NB4 (cell line): Measurements from ENCODE around the gene PNPLA2.

Experiments
- DNase-seq: peaks from one replicate; pipeline ENCODE4 v3.0.0; 2010; ENCODE audit warnings: low read depth
- H3K4me3 ChIP-seq: one replicate; pipeline ENCODE4 v1.5.1; 2011; ENCODE audit warnings: mild to moderate bottlenecking, low read depth, low read length, moderate library complexity
- MYC ChIP-seq: IDR thresholded peaks from 2 replicates; pipeline ENCODE4 v1.6.1; 2011; ENCODE audit warnings: low read depth, low read length
- POLR2A ChIP-seq: IDR thresholded peaks from 2 replicates; pipeline ENCODE4 v1.6.1; 2011; ENCODE audit warnings: mild to moderate bottlenecking; ENCODE audit not compliant: insufficient read length; ENCODE audit errors: extremely low read depth
- TF ChIP-seq, protein P1 (sequence below): IDR thresholded peaks from one replicate; pipeline ENCODE4 v1.5.1; 2012; ENCODE audit warnings: low read depth, low read length
- TF ChIP-seq, protein P2 (sequence below): IDR thresholded peaks from 2 replicates; pipeline ENCODE4 v1.6.1; 2011; ENCODE audit warnings: low read depth, low read length

Gene PNPLA2

DNA sequence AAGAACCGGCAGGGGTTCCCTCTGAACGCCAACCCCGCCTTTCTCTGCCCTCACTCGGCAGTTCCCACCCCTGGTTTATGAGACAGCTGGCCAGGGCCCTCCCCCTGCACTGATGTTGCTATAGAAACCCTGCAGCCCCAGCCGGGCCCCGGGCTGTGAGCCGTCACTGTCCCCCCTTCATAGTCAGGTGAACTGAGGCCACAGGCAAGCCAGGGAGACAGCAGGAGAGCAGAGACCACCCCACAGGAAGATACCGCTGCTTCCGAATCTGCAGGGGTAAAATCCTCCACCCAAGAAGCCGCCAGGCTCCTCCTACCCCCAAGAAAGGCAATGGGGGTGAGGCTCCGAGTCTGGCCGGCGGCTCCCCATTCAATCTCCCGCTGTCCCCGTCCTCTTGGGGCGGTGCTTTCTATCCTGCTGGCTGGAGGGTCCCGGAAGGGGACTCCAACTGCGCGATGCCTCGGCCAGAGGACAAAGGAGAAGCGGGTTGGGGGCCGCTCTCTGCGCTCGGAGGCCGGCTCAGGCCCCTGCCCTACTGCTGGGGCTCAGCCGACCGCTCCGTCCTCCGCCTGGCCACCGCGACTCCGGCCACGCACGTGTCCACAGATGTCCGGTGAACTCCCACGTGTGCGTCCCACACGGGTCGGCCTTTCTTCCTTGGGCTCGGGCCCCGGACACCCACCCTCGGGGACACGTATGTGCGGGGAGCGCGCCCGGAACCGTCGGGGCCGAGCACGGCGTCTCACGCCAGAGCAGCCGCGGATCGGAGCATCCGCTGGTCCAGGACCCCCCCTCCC, 21.2 kb upstream of the PNPLA2 start:
- TF ChIP-seq POLR2A: peak; percentile 15
- TF ChIP-seq, protein P1, sequence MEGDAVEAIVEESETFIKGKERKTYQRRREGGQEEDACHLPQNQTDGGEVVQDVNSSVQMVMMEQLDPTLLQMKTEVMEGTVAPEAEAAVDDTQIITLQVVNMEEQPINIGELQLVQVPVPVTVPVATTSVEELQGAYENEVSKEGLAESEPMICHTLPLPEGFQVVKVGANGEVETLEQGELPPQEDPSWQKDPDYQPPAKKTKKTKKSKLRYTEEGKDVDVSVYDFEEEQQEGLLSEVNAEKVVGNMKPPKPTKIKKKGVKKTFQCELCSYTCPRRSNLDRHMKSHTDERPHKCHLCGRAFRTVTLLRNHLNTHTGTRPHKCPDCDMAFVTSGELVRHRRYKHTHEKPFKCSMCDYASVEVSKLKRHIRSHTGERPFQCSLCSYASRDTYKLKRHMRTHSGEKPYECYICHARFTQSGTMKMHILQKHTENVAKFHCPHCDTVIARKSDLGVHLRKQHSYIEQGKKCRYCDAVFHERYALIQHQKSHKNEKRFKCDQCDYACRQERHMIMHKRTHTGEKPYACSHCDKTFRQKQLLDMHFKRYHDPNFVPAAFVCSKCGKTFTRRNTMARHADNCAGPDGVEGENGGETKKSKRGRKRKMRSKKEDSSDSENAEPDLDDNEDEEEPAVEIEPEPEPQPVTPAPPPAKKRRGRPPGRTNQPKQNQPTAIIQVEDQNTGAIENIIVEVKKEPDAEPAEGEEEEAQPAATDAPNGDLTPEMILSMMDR: no peak
- TF ChIP-seq, protein P2, sequence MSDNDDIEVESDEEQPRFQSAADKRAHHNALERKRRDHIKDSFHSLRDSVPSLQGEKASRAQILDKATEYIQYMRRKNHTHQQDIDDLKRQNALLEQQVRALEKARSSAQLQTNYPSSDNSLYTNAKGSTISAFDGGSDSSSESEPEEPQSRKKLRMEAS: peak; percentile 92
- H3K4me3 ChIP-seq: peak overlapping the region; percentile 69
- peak; percentile 87 for DNase-seq

DNA sequence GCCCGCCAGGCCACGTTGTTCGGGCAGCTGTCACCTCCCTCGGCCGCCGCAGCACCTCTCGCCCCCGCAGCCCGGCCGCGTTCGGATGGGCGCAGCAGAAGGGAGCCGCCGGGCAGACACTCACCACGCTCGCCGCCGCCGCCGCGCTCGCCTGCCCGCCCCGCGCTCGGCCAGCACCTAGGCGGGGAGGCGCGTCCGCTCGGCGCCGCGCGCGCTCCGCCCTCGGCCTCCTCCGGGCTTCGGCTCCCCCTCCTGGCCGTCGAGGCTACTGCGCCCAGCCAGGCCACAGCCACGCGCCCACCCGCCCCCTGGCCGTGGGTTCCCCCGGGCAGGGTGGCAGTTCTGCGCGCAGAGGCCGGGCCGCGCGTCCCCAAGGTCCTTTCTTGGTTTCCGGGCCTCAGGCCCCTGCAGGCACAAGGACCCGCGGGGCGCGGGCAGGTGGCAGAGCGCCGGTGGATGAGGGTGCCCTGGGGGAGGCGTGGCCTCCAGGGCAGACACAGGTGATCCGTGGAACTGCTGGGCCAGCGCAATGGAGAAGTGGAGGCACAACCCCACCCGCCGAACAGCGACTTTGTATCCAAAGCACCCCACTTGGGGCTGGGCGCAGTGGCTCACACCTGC, 20.5 kb upstream of the PNPLA2 start, which contains the start of gene SLC25A22:
Gene SLC25A22 (minus strand): TSS at position 189 of the 621 bp plus-strand sequence. CDS start 3,275 bp downstream, outside the sequence.
- peak within 1 kb of the TSS; percentile 69 for H3K4me3 ChIP-seq
- no peak for TF ChIP-seq POLR2A
- TF ChIP-seq, protein P1: peak; percentile 47
- TF ChIP-seq, protein P2: peak; percentile 48; the same call in 1 of the 2 replicates
- TF ChIP-seq MYC: peak; percentile 67
- DNase-seq: peak; percentile 85

DNA sequence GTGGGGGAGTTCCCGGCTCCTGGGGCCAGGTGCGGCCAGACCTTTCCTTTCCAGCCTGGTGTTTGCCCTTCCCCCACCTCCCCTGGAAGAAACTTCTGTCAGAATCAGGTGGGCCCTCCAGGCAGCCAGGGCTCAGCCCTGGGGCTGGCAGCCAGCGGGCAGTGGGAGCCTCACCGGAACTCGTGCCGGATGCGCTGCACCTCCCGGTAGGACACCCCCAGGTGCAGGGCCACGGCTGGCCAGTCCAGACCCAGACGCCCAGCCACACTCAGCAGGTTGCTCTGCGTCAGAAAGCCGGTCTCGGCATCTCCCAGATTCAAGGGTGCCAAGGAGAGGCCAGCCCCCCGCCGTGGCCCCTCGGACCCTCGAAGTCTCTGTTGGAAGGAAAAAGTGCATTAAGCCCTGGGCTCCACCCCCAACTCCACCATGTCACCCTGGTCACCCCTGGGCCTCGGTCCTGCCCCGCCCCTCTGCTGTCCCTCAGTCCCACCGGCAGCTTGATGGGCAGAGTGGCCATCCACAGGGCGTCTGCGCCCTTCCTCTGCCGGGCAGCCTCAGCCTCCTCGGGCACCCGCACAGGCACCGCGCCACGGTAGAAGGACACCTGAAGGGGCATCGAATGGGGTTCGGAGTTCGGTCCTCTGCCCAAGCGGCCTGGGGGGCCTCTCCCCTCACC, 18.9 kb upstream of the PNPLA2 start:
- no peak for DNase-seq
- no peak overlapping the region for H3K4me3 ChIP-seq
- TF ChIP-seq, protein P2: no peak
- TF ChIP-seq, protein P1: no peak
- no peak for TF ChIP-seq MYC
- no peak for TF ChIP-seq POLR2A

DNA sequence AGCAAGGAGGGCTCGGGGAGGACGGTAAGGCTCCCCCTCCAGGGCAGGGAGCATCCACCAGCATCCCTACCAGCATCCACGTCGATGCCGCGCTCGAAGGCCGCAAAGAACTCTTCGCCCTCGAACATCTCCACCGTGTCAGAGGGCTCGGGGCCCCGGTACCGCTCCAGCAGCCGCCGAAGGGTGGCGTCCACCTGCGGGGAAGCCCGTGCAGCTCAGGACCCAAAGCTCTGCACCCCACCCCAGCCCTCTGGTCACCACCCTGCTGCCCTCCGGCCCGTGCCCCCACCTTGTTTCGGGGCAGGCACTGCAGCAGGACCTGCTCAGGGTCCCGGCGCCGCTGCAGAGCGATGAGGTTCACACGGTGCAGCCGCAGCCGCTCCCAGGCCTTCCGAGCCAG, 18.2 kb upstream of the PNPLA2 start:
- no peak for DNase-seq
- no peak for TF ChIP-seq MYC
- TF ChIP-seq, protein P2: no peak
- TF ChIP-seq POLR2A: no peak
- TF ChIP-seq, protein P1: no peak
- H3K4me3 ChIP-seq: no peak overlapping the region

DNA sequence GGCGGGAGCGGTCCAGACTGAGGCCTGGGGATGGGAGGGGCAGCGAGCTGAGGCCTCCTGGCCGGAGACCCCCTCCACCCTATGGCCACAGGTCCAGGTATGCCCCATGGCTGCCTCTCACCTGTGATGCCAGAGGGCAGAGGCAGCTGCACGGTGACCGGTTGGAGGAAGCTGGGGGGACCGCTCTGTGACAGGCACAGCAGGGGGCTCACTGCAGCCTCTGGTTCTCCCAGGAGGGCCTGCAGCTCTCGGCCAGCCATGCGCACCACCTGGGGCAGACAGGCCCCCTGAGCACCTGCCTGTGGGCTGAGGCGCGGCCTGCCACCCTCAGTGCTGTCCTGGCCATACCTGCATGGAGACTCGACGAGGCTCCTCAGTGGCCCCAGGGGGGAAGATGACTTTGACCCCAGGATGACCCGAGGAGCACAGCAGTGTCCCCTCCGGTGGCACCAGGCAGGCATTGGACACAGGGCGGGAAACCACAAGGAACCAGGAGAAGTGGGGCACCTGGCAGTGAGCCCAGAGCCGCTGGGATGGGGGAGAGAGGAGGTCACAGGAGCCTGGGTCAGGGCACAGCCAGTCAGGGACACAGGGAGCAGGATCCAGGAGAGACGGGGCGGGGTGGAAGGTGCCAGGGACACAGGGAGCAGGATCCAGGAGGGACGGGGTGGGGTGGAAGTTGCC, 17.5 kb upstream of the PNPLA2 start:
- TF ChIP-seq MYC: no peak
- TF ChIP-seq POLR2A: no peak
- TF ChIP-seq, protein P1: no peak
- TF ChIP-seq, protein P2: no peak
- H3K4me3 ChIP-seq: no peak overlapping the region
- no peak for DNase-seq
